GM21786 (cell line): ENCODE measurements around the gene PUS1.

ENCODE experiments used
- ATAC-seq: cut with Tn5 transposase; IDR thresholded peaks from one replicate; pipeline ENCODE4 v1.9.1; 2021; ENCODE audit not compliant: unreplicated experiment

PUS1 gene

DNA sequence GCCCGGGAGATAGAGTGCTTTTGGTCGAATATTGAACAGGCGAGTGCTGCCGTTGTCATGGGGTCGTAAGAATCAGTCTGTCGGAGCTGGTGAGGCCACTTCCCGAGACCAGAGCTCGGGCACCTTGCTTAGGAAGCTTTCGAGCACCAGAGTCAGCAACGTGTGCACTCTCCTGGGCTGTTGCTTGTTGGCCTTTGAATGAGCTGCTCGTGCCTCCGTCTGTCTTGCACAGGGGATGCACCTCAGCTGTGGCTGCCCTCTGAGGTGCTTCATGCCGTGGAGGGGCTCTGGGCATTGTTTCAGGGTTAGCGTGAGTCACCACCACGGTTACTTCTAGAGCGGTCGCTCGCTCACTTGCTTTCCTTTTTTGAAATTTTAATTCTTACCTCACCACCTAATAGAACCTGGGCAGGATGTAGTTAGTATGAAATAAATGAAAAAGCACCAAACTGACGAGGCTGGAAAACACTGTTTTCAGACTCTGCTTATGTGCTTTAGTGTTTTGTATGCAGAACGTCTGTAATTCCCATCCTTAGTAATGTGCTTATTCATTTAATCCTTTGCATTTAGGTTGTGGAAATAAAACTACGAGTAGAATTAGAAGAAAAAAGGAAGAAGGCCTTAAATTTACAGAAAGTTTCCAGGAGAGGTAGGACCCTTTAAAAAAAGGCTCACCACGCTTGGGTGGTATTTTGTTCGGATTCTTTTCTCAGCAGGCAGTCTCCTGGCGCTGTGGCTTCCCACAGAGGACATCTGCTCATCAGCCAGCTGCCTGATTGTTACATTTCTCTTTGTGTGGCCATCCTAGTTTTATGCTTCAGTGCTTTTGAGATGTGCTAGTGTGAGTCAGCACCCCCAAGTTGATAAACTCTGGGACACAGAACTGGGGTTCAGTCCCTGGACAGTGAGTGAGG is 61.2 kb downstream of the PUS1 start:
- ATAC-seq = no peak

DNA sequence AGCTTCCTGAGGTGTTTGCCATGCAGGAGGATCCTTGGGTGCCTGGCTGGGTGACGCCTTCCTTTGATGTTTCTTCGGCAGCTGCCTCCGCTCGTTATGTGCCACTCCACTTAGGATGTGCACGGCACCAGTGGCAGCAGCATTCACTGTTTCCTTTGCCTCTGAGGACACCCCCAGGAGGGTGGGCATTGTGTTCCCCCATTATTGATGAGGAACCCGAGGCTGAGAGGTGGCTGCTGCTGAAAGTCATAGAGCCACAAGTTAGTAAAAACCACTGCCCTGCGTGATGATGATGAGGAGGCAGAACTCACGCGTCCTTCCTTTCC is 61.9 kb downstream of the PUS1 start:
- no peak for ATAC-seq

DNA sequence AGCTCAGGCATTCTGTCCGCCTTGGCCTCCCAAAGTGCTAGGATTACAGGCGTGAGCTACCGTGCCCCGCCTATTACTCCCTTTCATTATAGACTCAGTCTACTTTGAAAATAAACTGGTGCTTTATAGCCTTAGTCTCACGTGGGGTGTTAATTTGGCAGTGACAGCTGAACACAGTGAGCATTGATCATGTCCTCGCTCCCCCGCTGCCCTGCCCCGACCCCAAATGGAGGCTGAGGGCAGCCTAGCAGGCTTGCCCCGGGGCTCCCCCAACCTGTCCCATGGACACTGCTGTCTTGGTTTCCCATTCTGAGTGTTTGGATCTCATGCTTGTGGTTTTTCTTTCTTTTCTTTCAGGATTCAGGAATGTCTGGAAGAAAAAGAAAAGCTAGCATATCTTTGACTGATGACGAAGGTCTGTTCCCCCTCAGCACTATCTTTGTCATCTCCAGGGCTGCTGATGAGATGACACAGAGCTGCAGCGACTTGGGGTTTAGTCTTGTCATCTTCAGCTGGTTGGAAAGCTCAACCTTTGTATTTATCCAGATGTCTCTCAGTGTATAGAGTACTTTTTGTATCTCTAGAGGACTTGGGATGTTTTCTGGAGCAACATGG is 62.8 kb downstream of the PUS1 start:
- no peak for ATAC-seq

DNA sequence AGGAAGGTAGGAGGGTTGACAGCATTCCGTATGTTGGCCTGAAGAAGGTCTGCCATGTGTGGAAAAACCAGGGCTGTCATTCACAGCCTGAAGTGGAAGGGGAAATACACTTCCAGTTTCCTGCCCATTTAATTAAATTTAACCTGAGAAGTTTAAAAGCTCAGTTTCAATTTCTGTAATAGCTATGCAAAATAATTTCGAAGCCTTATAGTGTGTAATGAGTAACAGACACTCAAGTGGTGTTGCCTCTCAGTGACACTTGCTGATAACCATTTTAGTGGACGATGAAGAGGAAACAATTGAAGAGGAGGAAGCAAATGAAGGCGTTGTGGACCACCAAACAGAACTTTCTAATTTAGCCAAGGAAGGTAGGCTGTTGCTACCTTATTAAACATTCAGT is 65.5 kb downstream of the PUS1 start:
- peak; percentile 77 for ATAC-seq
